GM21786 (cell line): ENCODE data around the gene LRRC23.
"Not testable (repeated sequence)": the region's sequence is repeated elsewhere in the genome, so short reads cannot be mapped to it uniquely, and the experiment has no call there.

Experiments used
- ATAC-seq: cut with Tn5 transposase; IDR thresholded peaks from one replicate; pipeline ENCODE4 v1.9.1; 2021; ENCODE audit not compliant: unreplicated experiment

Gene LRRC23, protein sequence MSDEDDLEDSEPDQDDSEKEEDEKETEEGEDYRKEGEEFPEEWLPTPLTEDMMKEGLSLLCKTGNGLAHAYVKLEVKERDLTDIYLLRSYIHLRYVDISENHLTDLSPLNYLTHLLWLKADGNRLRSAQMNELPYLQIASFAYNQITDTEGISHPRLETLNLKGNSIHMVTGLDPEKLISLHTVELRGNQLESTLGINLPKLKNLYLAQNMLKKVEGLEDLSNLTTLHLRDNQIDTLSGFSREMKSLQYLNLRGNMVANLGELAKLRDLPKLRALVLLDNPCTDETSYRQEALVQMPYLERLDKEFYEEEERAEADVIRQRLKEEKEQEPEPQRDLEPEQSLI

GRCh38 chr12:6904280-6905276 is at the start of gene LRRC23:
Gene LRRC23 (plus strand): TSS chr12:6904822. CDS start chr12:6905634, 812 bp downstream.
- peak; percentile 94 for ATAC-seq

DNA sequence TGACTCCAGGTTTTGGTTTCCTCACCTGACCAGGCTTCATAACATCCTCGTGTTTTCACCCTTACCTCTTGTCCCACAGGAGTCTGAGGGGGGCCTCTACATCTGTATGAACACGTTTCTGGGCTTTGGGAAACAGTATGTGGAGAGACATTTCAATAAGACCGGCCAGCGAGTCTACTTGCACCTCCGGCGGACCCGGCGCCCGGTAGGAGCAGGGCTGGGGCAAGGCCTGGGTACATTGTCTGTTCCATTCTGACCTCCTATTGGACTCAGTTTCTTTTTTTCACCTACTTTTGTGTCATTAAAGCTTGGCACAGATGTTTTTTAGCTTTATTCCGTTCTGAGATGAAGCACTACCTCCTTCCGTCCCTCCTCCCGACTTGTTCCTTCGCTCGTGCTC is 49.3 kb upstream of the LRRC23 start:
- no peak for ATAC-seq

GRCh38 chr12:6858799-6859198 is 45.8 kb upstream of the LRRC23 start:
- no peak for ATAC-seq

DNA sequence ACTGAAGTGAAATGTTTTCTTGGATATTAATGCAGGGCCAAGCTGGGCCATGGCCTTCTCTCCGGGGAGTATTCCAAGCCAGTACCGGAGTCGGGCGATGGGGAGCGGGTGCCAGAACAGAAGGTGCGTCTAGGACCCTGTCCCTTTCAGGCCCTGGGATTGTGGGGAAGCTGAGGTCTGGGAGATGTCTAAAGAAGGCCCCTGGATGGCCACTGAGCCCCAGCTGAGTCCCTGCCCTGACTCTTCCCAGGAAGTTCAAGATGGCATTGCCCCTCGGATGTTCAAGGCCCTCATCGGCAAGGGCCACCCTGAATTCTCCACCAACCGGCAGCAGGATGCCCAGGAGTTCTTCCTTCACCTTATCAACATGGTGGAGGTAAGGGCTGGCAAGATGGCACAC is 44.5 kb upstream of the LRRC23 start:
- ATAC-seq, result no peak

DNA sequence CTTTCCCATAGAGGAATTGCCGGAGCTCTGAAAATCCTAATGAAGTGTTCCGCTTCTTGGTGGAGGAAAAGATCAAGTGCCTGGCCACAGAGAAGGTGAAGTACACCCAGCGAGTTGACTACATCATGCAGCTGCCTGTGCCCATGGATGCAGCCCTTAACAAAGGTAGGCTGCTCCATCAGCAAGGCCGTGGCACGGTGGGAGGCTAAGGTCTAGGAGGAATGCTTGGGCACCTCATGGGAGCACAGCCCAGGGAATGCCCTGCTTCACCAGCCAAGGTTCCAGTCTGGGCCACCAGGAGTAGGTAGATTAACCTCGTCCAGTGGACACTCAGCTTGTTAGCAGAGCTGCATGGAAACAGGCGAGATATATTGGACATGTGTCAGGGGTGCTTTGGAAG is 43.7 kb upstream of the LRRC23 start:
- no peak for ATAC-seq

DNA sequence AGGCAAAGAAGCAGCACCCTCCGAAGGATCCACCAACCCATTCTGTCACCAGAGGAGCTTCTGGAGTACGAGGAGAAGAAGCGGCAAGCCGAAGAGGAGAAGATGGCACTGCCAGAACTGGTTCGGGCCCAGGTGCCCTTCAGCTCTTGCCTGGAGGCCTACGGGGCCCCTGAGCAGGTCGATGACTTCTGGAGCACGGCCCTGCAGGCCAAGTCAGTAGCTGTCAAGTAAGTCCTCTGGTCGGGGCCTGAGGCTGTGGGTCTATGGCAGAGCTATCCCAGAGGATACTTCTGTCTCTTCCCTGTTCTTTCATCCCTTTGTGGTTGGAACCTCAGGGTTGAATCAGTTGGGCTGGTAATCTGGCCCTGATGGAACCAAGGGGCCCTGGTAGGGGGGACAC is 43.2 kb upstream of the LRRC23 start:
- no peak for ATAC-seq

- no peak for ATAC-seq
These were observed 41.6 kb upstream of the LRRC23 start for GRCh38 chr12:6863033-6863432.

DNA sequence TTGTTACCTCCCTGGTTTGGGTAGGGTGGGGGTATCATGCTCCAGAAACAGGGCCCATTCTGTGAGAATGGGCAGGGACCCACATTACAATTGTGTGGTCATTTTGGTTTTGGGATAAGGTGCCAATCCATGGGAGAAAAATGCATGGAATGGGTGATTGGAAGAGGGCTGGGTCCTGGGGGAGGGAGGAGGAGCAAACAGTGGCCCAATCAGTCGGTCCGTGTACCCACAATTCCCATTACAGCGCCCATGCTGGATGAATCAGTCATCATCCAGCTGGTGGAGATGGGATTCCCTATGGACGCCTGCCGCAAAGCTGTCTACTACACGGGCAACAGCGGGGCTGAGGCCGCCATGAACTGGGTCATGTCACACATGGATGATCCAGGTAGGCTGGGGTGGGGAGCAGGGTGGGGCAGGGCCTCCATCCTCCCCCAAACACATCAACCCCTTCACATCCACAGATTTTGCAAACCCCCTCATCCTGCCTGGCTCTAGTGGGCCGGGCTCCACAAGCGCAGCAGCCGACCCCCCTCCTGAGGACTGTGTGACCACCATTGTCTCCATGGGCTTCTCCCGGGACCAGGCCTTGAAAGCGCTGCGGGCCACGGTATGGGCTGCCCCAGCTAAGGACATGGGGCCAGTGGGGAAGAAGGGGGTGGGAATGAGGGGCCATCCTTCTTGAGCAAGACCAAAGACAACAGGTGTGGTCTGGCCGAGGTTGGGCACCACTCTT is 40.9 kb upstream of the LRRC23 start:
- no peak for ATAC-seq

- not testable (repeated sequence) for ATAC-seq
These were observed 39.3 kb upstream of the LRRC23 start for GRCh38 chr12:6865307-6865706.

GRCh38 chr12:6866163-6866919 is 38.3 kb upstream of the LRRC23 start:
- ATAC-seq, result no peak

DNA sequence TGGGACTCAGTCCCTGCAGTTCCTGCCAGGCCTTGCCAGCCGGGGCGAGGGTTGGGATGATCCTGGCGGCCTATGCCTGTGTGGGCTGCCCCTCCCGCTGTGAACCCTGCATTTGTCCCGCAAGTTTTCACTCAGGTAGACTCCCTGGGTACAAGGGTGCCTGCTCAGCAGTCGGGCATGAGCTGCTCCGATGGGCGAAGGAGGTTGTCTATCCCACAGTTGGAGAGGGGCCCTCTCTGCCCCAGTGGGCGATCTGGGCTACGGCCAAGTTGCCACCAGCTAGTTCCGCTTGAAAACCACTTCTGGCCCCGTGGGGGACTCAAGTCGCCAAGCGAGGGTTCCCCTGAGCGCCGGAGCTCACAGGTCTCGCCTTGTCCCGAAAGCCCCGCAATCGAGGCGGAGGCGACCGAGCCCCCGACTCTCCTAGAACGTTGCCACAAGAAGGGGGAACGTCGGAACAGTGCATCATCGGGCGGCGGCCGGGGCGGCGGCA is 37.7 kb upstream of the LRRC23 start:
- ATAC-seq, result peak; percentile 10

DNA sequence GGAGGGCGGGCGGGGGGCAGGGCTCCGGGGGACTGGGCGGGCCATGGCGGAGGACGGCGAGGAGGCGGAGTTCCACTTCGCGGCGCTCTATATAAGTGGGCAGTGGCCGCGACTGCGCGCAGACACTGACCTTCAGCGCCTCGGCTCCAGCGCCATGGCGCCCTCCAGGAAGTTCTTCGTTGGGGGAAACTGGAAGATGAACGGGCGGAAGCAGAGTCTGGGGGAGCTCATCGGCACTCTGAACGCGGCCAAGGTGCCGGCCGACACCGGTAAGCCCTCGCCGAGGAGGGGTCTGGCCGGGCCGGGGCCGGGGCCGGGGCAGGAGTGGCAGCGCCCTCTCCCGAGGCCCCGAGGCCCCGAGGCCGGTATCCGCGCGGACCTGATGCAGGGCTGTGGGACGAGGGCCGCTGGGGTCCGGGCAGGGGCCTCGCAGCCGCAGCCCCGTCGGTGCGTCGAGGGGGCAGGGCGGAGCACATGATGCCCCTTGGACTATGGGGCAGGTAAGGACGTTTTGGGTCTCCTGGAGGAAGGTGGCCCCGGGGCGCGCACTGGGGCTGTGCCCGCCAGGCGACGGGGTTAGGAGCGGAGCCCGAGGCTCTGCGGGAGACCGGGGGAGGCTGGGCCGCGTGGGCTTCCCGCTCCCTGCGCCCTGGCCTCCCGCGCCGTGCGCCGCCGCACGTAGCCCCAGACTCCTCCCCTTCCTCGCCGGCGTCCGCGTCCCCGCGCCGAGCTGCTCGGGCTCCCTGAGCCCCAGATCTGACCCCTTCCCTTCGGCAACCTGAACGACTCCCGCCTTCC is 37.0 kb upstream of the LRRC23 start, which contains the start of gene TPI1:
TPI1 (plus strand) TSS at position 119 of the 798 bp plus-strand sequence; CDS start at position 155, 36 bp downstream.
- ATAC-seq, result peak; percentile 56

- no peak for ATAC-seq
These were observed 36.2 kb upstream of the LRRC23 start for GRCh38 chr12:6868211-6869048.

DNA sequence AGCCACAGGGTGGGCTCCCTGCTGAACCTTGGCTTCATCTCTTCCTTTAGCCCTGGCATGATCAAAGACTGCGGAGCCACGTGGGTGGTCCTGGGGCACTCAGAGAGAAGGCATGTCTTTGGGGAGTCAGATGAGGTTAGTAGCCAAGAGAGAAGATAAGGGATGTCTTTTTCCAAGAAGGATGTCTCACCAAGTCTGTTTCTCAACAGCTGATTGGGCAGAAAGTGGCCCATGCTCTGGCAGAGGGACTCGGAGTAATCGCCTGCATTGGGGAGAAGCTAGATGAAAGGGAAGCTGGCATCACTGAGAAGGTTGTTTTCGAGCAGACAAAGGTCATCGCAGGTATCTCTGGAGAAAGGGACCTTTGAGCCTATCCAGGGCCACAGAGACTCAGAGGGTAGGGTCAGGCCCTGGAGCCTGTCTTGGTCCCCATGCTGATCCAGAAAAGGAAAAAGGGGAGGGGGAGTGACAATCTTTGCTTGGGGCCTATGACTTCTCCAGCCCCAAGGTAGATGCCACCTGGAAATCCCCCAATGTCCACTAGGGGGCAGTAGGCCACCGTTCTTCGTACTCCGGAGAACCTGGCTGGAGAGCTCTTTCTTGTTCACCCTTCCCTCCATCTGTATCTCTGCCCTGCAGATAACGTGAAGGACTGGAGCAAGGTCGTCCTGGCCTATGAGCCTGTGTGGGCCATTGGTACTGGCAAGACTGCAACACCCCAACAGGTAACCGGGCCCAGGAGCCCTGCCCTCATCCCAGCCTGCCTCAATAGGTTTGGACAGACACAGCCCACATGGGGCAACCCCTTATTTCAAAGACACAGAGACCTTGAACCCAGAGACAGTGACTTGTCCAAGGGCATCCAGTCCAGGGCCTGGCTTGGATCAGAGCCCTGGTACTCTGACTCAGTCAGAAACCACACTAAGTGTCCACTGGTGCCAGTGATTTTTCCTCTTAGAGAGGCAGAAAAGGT is 35.3 kb upstream of the LRRC23 start:
- no peak for ATAC-seq

- not testable (repeated sequence) for ATAC-seq
These were observed 34.3 kb upstream of the LRRC23 start for GRCh38 chr12:6870304-6870703.

- ATAC-seq, result no peak
These were observed 33.3 kb upstream of the LRRC23 start for GRCh38 chr12:6871052-6871957.
